Measurements from ENCODE around the gene SLC35G4.

- no peak for TF ChIP-seq CTCF (IDR thresholded peaks at IDR 0.05; ENCODE audit: low read length)
- no peak for TF ChIP-seq EZH2 (IDR thresholded peaks at IDR 0.05; ENCODE audit: borderline replicate concordance, low read length)
Measured at GRCh38 chr18:11657554-11657953, 48.2 kb downstream of the SLC35G4 start.

All from OCI-LY1 (cell line).